Measurements from ENCODE around the gene PLXNA2. TPM values are rescaled to one million over a fixed set of nuclear protein-coding genes. Genes with fewer than 3 reads are reported as not detected.

The PLXNA2 gene
- total and polyA plus RNA-seq, 2 of the 13 experiments (the other 11 are each of a cell fraction or from before 2014, with no cell fraction given), result 1.1 to 2.1 TPM

- no peak overlapping the region for H3K27ac ChIP-seq (ENCODE audit: extremely low read length, insufficient read depth, low read length)
- in situ Hi-C loops (cut with HindIII; ENCODE audit: extremely low pct_ligation_motif_present, low pct_unique_long_range_greater_than_20kb) (no loop called here), intact Hi-C loops (cut with micrococcal nuclease; ENCODE audit: unreplicated experiment) (no loop called here)
- ATAC-seq (no peak), FAIRE-seq (no peak), DNase-seq (ENCODE audit: low spot score) (no peak)
- ChIA-PET CTCF (ENCODE audit: low intra/inter-chr PET ratio, low total read pairs) (no interaction called here), POLR2A (no interaction called here)
- BruUV-seq (replicated peaks), result no TSS peak
- H3K9me3 ChIP-seq (ENCODE audit: low read length), result no peaks in the 10 kb centered on the region
- H3K36me3 ChIP-seq (replicated peaks in 1 of 2; ENCODE audit: control insufficient read depth in 1 of 2, insufficient read depth in 2 of 2, low read length in 2 of 2), result no peaks in the 10 kb centered on the region
- peaks cover 8% of the 10 kb centered on the region for H3K4me1 ChIP-seq (ENCODE audit: insufficient read depth, low read length)
- H3K4me2 ChIP-seq (ENCODE audit: low read depth, low read length), result no peak overlapping the region
- no peak overlapping the region for H2AFZ ChIP-seq (ENCODE audit: low read length)
- no peaks in the 10 kb centered on the region for H3K27me3 ChIP-seq (ENCODE audit: control insufficient read depth in 1 of 2, insufficient read depth in 2 of 2, low read length in 2 of 2)
- H3K4me3 ChIP-seq (replicated peaks in 1 of 3; ENCODE audit: insufficient read depth in 1 of 3, low read depth in 2 of 3, low read length in 3 of 3), result no peak overlapping the region
- no peak for TF ChIP-seq ZHX1 (CRISPR knock-in tag; IDR thresholded peaks at IDR 0.05; ENCODE audit: low read depth)
- no peak for TF ChIP-seq ZNF790 (CRISPR knock-in tag; IDR thresholded peaks at IDR 0.05; ENCODE audit: borderline replicate concordance)
- no peak for TF ChIP-seq CSRNP2 (CRISPR knock-in tag; conservative IDR thresholded peaks at IDR 0.05; ENCODE audit: low read depth)
- H4K20me1 ChIP-seq (ENCODE audit: insufficient read depth, low read length), result no peaks in the 10 kb centered on the region
- H3K79me2 ChIP-seq (ENCODE audit: insufficient read depth, low read length), result no peaks in the 10 kb centered on the region
- no peak overlapping the region for H3K9ac ChIP-seq (ENCODE audit: insufficient read depth, low read depth, low read length)
- WGBS (ENCODE audit: low lambda C conversion rate), result 88% methylated on average over 3 of the region's 3 CpGs
Observed at GRCh38 chr1:208052926-208053407, 191.2 kb downstream of the PLXNA2 start.

- no TSS peak for BruUV-seq (replicated peaks)
- H3K27me3 ChIP-seq (ENCODE audit: control insufficient read depth in 1 of 2, insufficient read depth in 2 of 2, low read length in 2 of 2), result no peaks in the 10 kb centered on the region
- POLR2A ChIA-PET, result no interaction called here
- 78% methylated on average over 8 of the region's 8 CpGs for WGBS (ENCODE audit: low lambda C conversion rate)
- H3K36me3 ChIP-seq (replicated peaks in 1 of 2; ENCODE audit: control insufficient read depth in 1 of 2, insufficient read depth in 2 of 2, low read length in 2 of 2), result no peaks in the 10 kb centered on the region
- H3K4me2 ChIP-seq (ENCODE audit: low read depth, low read length), result no peak overlapping the region
- peaks cover 16% of the 10 kb centered on the region for H3K4me1 ChIP-seq (ENCODE audit: insufficient read depth, low read length)
- ATAC-seq (no peak), FAIRE-seq (no peak), DNase-seq (ENCODE audit: low spot score) (no peak)
- no peaks in the 10 kb centered on the region for H4K20me1 ChIP-seq (ENCODE audit: insufficient read depth, low read length)
- H3K27ac ChIP-seq (ENCODE audit: extremely low read length, insufficient read depth, low read length), result no peak overlapping the region
- intact Hi-C loops (cut with micrococcal nuclease; ENCODE audit: unreplicated experiment), result no loop called here
- no peak overlapping the region for H3K9ac ChIP-seq (ENCODE audit: insufficient read depth, low read depth, low read length)
- H3K79me2 ChIP-seq (ENCODE audit: insufficient read depth, low read length), result no peaks in the 10 kb centered on the region
- H3K4me3 ChIP-seq (replicated peaks in 1 of 3; ENCODE audit: insufficient read depth in 1 of 3, low read depth in 2 of 3, low read length in 3 of 3), result no peak overlapping the region
- in situ Hi-C loops (cut with HindIII; ENCODE audit: extremely low pct_ligation_motif_present, low pct_unique_long_range_greater_than_20kb), result no loop called here
- CTCF ChIA-PET (ENCODE audit: low intra/inter-chr PET ratio, low total read pairs), result no interaction called here
- H2AFZ ChIP-seq (ENCODE audit: low read length), result no peak overlapping the region
- H3K9me3 ChIP-seq (ENCODE audit: low read length), result no peaks in the 10 kb centered on the region
- TF ChIP-seq CCAR2 (optimal IDR thresholded peaks at IDR 0.05; ENCODE audit: low read depth, low read length) (no peak), SOX5 (CRISPR knock-in tag; IDR thresholded peaks at IDR 0.05; ENCODE audit: borderline replicate concordance) (no peak), NFIC (IDR thresholded peaks at IDR 0.05; ENCODE audit: low read length) (no peak), DZIP1 (CRISPR knock-in tag; IDR thresholded peaks at IDR 0.05) (no peak), HNRNPUL1 (IDR thresholded peaks at IDR 0.05; ENCODE audit: low read depth, low read length) (no peak), SATB2 (CRISPR knock-in tag; IDR thresholded peaks at IDR 0.05) (no peak), THAP7 (CRISPR knock-in tag; IDR thresholded peaks at IDR 0.05) (no peak)
Observed at GRCh38 chr1:208052135-208052534, 192.0 kb downstream of the PLXNA2 start.

Measured in HepG2 (cell line).